ENCODE data around the gene USP10. TPM values are rescaled to one million over a fixed set of nuclear protein-coding genes. Genes with fewer than 3 reads are reported as not detected.

Gene USP10
- total RNA-seq, 1 donor from 2014 or later = 107 TPM

GRCh38 chr16:84828322-84828721 lies 128.5 kb downstream of the USP10 start:
- no peaks in the 10 kb centered on the region for H3K9me3 Mint-ChIP-seq (ENCODE audit: unreplicated experiment)
- TF ChIP-seq EZH2 (IDR thresholded peaks at IDR 0.05; ENCODE audit: insufficient read depth, low read length) = no peak
- TF ChIP-seq CTCF (IDR thresholded peaks at IDR 0.05; ENCODE audit: insufficient read depth, low read depth, low read length) = no peak
- H3K9ac ChIP-seq (ENCODE audit: low read length) = no peak overlapping the region
- DNase-seq (ENCODE audit: low read depth) (no peak), FAIRE-seq (no peak)
- H3K4me3 ChIP-seq (ENCODE audit: insufficient read depth, low read depth, low read length) = no peak overlapping the region
- H3K79me2 ChIP-seq (ENCODE audit: insufficient read depth, low read length) = peaks cover 2% of the 10 kb centered on the region
- H3K4me2 ChIP-seq (ENCODE audit: low read length) = no peak overlapping the region
- H4K20me1 ChIP-seq (ENCODE audit: insufficient read depth, low read length) = no peaks in the 10 kb centered on the region
- no peaks in the 10 kb centered on the region for H3K27me3 ChIP-seq (ENCODE audit: insufficient read depth, low read length)
- H3K9me3 ChIP-seq (ENCODE audit: insufficient read depth, low read depth, low read length) = no peaks in the 10 kb centered on the region
- no peaks in the 10 kb centered on the region for H3K36me3 ChIP-seq (ENCODE audit: insufficient read depth, low read length)
- H2AFZ ChIP-seq (ENCODE audit: low read depth, low read length) = no peak overlapping the region
- H3K4me1 ChIP-seq (ENCODE audit: insufficient read depth, low read length) = peaks cover 32% of the 10 kb centered on the region
- no peak overlapping the region for H3K4me3 Mint-ChIP-seq (ENCODE audit: unreplicated experiment)
- no peak overlapping the region for H3K27ac ChIP-seq (ENCODE audit: low read depth, low read length)
- H3K4me1 Mint-ChIP-seq (ENCODE audit: low read depth, unreplicated experiment) = peaks cover 14% of the 10 kb centered on the region
- H3K27ac Mint-ChIP-seq (ENCODE audit: unreplicated experiment) = no peak overlapping the region
- H3K36me3 Mint-ChIP-seq (ENCODE audit: low read depth, unreplicated experiment) = no peaks in the 10 kb centered on the region
- H3K27me3 Mint-ChIP-seq (ENCODE audit: low read depth, unreplicated experiment) = peaks cover 36% of the 10 kb centered on the region

Other genes starting within 250 kb of the USP10 start
- gene MEAK7, start 195.3 kb upstream of the USP10 start, total RNA-seq = 36.1 and 41.3 TPM in 2 replicates
- gene COTL1, start 81.9 kb upstream of the USP10 start, total RNA-seq = 300 and 359 TPM in 2 replicates
- gene KLHL36, start 51.5 kb upstream of the USP10 start, total RNA-seq = 46.3 and 49.0 TPM in 2 replicates
- gene CRISPLD2, start 120.0 kb downstream of the USP10 start, total RNA-seq = 1.8 and 2.4 TPM in 2 replicates